Fibroblast of mammary gland (primary cell): Measurements from ENCODE around the gene C9orf50.

Experiments used
- DNase-seq: peaks from one replicate; pipeline ENCODE4 v3.0.0-alpha.2; 2010; ENCODE audit warnings: low read depth
- H3K4me3 ChIP-seq: 2 replicates; pipeline ENCODE4 v1.5.1; 2011; ENCODE audit warnings: low read depth, mild to moderate bottlenecking, low read length, moderate library complexity; ENCODE audit not compliant: control insufficient read depth
- TF ChIP-seq, protein P1 (sequence below): conservative IDR thresholded peaks from 2 replicates; pipeline ENCODE4 v1.5.1; 2011; ENCODE audit warnings: low read depth, low read length, inconsistent platforms; ENCODE audit not compliant: control insufficient read depth, insufficient read depth

Gene C9orf50

GRCh38 chr9:129573977-129574376 lies 46.9 kb downstream of the C9orf50 start:
- TF ChIP-seq, protein P1, sequence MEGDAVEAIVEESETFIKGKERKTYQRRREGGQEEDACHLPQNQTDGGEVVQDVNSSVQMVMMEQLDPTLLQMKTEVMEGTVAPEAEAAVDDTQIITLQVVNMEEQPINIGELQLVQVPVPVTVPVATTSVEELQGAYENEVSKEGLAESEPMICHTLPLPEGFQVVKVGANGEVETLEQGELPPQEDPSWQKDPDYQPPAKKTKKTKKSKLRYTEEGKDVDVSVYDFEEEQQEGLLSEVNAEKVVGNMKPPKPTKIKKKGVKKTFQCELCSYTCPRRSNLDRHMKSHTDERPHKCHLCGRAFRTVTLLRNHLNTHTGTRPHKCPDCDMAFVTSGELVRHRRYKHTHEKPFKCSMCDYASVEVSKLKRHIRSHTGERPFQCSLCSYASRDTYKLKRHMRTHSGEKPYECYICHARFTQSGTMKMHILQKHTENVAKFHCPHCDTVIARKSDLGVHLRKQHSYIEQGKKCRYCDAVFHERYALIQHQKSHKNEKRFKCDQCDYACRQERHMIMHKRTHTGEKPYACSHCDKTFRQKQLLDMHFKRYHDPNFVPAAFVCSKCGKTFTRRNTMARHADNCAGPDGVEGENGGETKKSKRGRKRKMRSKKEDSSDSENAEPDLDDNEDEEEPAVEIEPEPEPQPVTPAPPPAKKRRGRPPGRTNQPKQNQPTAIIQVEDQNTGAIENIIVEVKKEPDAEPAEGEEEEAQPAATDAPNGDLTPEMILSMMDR: no peak
- DNase-seq: no peak
- H3K4me3 ChIP-seq: no peak overlapping the region

- no peak for DNase-seq
- TF ChIP-seq, protein P1: no peak
- H3K4me3 ChIP-seq: no peak overlapping the region
These were observed 48.4 kb downstream of the C9orf50 start for GRCh38 chr9:129572517-129572916.

- no peak overlapping the region for H3K4me3 ChIP-seq
- TF ChIP-seq, protein P1: no peak
- no peak for DNase-seq
These were observed 48.9 kb downstream of the C9orf50 start for GRCh38 chr9:129572052-129572425.

- H3K4me3 ChIP-seq: no peak overlapping the region
- TF ChIP-seq, protein P1: no peak
- no peak for DNase-seq
These were observed 49.4 kb downstream of the C9orf50 start for GRCh38 chr9:129571298-129572051.

DNA sequence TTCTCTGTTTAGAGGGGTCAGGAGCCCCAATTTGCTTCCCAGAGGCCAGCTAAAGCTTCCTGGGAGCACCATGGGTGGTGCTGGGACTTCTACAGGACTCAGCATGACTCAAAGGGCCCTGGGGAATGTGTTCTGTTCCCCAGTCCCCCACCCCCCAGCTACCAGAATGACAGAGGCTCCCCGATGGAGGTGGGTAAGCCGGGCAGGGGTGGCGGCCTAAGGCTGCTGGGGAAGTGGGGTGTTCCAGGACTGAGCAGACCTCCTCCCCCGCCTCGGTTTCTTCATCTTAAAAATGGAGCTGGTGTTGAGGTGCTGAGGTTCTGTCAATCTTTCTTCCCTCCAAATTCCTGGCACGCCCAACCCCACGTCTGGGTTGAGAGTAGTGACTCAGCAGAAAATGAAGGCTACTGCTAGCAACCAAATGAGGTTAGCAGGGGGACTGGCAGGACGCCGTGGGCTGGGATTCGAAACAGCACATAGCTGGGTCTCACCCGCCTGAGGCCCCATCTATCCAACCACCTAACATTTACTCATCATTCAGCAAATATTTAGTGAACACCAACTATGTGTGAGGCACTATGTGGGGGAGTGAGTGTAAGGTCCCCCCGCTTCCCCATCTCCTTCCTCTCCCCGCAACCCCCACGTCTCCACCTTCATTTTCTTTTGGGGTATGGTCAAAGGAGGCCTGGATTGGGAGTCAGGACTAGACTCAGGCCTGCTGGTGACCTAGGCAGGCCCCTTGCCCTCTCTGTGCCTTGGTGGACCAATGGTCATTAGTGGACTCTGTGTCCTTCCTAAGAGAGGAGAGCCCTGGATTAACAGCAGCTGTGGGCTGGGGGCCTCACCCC lies 50.2 kb downstream of the C9orf50 start:
- DNase-seq: peak; percentile 93
- H3K4me3 ChIP-seq: no peak overlapping the region
- TF ChIP-seq, protein P1: no peak

GRCh38 chr9:129569502-129570449 lies 51.1 kb downstream of the C9orf50 start:
- no peak overlapping the region for H3K4me3 ChIP-seq
- TF ChIP-seq, protein P1: peak; percentile 44
- DNase-seq: peak; percentile 50
